SU-DHL-6 (cell line): ENCODE data around the gene C6orf15.

Experiments used
- H2AFZ ChIP-seq: fragments of 200-600 bp; sonication (generic); 2 replicates; pipeline ENCODE4 v1.6.1; 2014; ENCODE audit warnings: low read depth, mild to moderate bottlenecking, moderate library complexity, mixed read lengths, antibody characterized with exemption, low read length; ENCODE audit not compliant: severe bottlenecking
- H3F3A ChIP-seq: fragments of 200-600 bp; shearing (Covaris generic); 2 replicates; pipeline ENCODE4 v1.6.0; 2016; ENCODE audit warnings: antibody characterized with exemption, mild to moderate bottlenecking; ENCODE audit not compliant: insufficient read depth
- H3K27ac ChIP-seq: fragments of 200-600 bp; sonication (generic); 2 replicates; pipeline ENCODE4 v1.5.1; 2016; ENCODE audit warnings: low read depth, mild to moderate bottlenecking, low read length, moderate library complexity, mixed read lengths
- H3K27me3 ChIP-seq: fragments of 200-600 bp; sonication (generic), shearing (Covaris generic); 2 replicates; pipeline ENCODE4 v1.6.0; 2014; ENCODE audit warnings: mild to moderate bottlenecking, low read length
- H3K36me3 ChIP-seq: fragments of 200-600 bp; sonication (generic); 2 replicates; pipeline ENCODE4 v1.6.1; 2014; ENCODE audit warnings: mild to moderate bottlenecking, low read length, mixed read lengths
- H3K4me2 ChIP-seq: fragments of 300-600, 200-600 bp; shearing (Covaris generic), sonication (generic); 2 replicates; pipeline ENCODE4 v1.6.0; 2014; ENCODE audit warnings: low read length, low read depth, mild to moderate bottlenecking; ENCODE audit not compliant: poor library complexity, severe bottlenecking
- H3K4me3 ChIP-seq: fragments of 200-600 bp; sonication (generic); 2 replicates; pipeline ENCODE4 v1.5.1; 2014; ENCODE audit warnings: antibody characterized with exemption, low read length, mild to moderate bottlenecking, mixed read lengths; ENCODE audit not compliant: insufficient read depth, poor library complexity, severe bottlenecking
- H3K79me2 ChIP-seq: fragments of 200-600 bp; sonication (generic); 2 replicates; pipeline ENCODE4 v1.6.1; 2014; ENCODE audit warnings: mild to moderate bottlenecking, low read length, moderate library complexity; ENCODE audit not compliant: insufficient read depth
- H3K9ac ChIP-seq: fragments of 200-600 bp; sonication (generic); 2 replicates; pipeline ENCODE4 v1.7.0; 2014; ENCODE audit warnings: mild to moderate bottlenecking, low read length
- H3K9me2 ChIP-seq: fragments of 200-600 bp; sonication (generic); replicated peaks from 2 replicates; pipeline ENCODE4 v1.6.1; 2014; ENCODE audit warnings: low read length; ENCODE audit not compliant: insufficient read depth
- H3K9me3 ChIP-seq: fragments of 200-600 bp; sonication (generic); 2 replicates; pipeline ENCODE4 v1.6.1; 2014; ENCODE audit warnings: low read length, mixed read lengths; ENCODE audit not compliant: insufficient read depth
- H4K20me1 ChIP-seq: fragments of 200-600 bp; sonication (generic); 2 replicates; pipeline ENCODE4 v1.6.1; 2014; ENCODE audit warnings: low read depth, mild to moderate bottlenecking, antibody characterized with exemption, low read length, moderate library complexity, mixed read lengths
- EZH2phosphoT487 ChIP-seq: fragments of 200-600 bp; sonication (generic), shearing (Covaris generic); conservative IDR thresholded peaks from 2 replicates; pipeline ENCODE4 v1.6.1; 2018; ENCODE audit warnings: mild to moderate bottlenecking, antibody characterized with exemption, low read length, moderate library complexity, mixed read lengths
- TF ChIP-seq, protein P1 (sequence below): fragments of 200-600 bp; sonication (generic); IDR thresholded peaks from one replicate; pipeline ENCODE4 v1.5.1; 2017; ENCODE audit warnings: antibody characterized with exemption, mild to moderate bottlenecking, low read length, moderate library complexity; ENCODE audit not compliant: insufficient read depth, poor library complexity, severe bottlenecking

The C6orf15 gene

DNA sequence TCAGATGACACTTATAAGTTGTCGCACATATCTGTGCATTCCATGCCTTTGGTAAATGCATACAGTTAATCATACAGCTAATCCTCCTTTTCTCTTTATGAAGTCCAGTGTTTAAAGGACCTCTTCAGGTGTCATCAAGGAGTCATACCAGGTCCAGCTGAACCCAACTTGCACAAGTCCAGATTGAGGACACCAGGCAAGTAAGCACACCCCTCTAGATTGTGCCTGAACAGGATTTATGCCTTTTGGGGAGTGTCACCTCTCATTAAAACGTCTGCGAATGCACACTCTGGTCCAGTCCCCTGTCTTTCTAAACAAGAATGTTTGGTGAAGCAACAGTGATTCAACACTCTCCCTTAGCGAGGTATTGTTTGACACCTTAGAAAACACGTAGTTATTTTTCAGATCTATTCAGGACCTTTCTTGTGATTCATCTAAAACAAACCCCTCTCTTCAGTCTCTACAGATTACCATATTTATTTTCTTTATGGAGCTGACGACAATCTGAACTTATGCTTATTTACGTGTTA lies 48.4 kb downstream of the C6orf15 start:
- Histone ChIP-seq H3K9ac (no peak overlapping the region), H2AFZ (no peak overlapping the region), H3K9me2 (no peaks in the 10 kb centered on the region), H3K9me3 (no peaks in the 10 kb centered on the region), H3K27me3 (0 out of 2 replicates have a peak, but pooled peaks cover 4% of the 10 kb centered on the region), H3F3A (no peaks in the 10 kb centered on the region), H3K36me3 (no peaks in the 10 kb centered on the region), H3K4me2 (no peak overlapping the region), H3K79me2 (no peaks in the 10 kb centered on the region), H3K4me3 (no peak overlapping the region), H4K20me1 (no peaks in the 10 kb centered on the region), H3K27ac (no peak overlapping the region)
- TF ChIP-seq, protein P1, sequence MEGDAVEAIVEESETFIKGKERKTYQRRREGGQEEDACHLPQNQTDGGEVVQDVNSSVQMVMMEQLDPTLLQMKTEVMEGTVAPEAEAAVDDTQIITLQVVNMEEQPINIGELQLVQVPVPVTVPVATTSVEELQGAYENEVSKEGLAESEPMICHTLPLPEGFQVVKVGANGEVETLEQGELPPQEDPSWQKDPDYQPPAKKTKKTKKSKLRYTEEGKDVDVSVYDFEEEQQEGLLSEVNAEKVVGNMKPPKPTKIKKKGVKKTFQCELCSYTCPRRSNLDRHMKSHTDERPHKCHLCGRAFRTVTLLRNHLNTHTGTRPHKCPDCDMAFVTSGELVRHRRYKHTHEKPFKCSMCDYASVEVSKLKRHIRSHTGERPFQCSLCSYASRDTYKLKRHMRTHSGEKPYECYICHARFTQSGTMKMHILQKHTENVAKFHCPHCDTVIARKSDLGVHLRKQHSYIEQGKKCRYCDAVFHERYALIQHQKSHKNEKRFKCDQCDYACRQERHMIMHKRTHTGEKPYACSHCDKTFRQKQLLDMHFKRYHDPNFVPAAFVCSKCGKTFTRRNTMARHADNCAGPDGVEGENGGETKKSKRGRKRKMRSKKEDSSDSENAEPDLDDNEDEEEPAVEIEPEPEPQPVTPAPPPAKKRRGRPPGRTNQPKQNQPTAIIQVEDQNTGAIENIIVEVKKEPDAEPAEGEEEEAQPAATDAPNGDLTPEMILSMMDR = no peak
- TF ChIP-seq EZH2phosphoT487 = no peak
